AG04449 (cell line): Measurements from ENCODE around the gene ACOX2.
A peak's percentile ranks its signal among the peaks of the same experiment; 100 is the strongest.

Source experiments
- CTCF ChIA-PET: fragments of 350-600 bp; formaldehyde crosslinking; extraction: SDS; loops from one replicate; lab custom pipeline; 2021; ENCODE audit warnings: antibody characterized with exemption; lab: Yijun Ruan, JAX
- POLR2A ChIA-PET: fragments of 400-600, 350-600 bp; formaldehyde crosslinking; extraction: SDS; loops from one replicate; lab custom pipeline; 2020; ENCODE audit warnings: antibody characterized with exemption, inconsistent platforms; lab: Yijun Ruan, JAX
- DNase-seq: peaks from one replicate; pipeline ENCODE4 v3.0.0-alpha.2; 2010; ENCODE audit warnings: low read depth, low spot score
- H3K4me3 ChIP-seq: 2 replicates; pipeline ENCODE4 v1.5.1; 2011; ENCODE audit warnings: low read depth, mild to moderate bottlenecking, control low read depth, low read length
- TF ChIP-seq, protein P1 (sequence below): IDR thresholded peaks from one replicate; pipeline ENCODE4 v1.5.1; 2011; ENCODE audit warnings: mild to moderate bottlenecking, moderate library complexity, low read length, control low read depth, inconsistent platforms; ENCODE audit not compliant: insufficient read depth; ENCODE audit errors: missing control alignments

Gene ACOX2

DNA sequence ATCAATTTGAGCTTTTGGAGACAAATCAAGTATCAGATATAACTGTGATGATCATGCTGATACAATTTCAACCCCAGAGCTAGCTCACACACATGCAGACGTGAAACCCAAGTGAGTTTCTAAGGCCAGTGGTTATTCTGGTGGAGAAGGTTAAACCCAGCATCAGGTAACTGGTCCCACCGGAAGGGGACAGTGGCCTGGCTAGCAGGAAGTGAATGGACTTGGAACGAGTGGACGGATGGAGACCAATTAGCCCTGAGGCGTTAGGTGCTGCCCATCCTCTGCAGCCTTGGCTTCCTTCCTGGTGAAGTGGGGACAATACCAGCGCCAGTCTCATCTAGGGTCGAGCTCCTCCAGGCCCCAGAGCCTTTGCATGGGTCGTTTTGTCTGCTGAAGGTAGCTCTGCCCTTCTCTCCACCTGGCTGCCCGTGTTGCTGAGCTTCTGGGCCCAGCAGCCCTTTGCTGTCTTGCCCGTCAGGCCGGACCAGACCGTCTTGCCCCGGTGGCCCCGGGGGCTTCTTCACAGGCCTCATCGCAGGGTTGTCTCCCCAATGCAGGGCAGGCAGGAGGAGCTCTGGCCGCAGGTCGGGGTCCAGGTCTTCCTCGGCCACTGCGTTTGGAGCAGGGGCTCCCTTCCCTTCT, 46.0 kb downstream of the ACOX2 start:
- CTCF ChIA-PET, result interaction anchor here (0.7 to 4.0 kb wide), 30 partner anchors 9 to 503 kb away, joined by 3 to 37 read pairs (median 6); partner anchors contain the start of genes HTD2, PDHB, PXK and RPP14
- TF ChIP-seq, protein P1, sequence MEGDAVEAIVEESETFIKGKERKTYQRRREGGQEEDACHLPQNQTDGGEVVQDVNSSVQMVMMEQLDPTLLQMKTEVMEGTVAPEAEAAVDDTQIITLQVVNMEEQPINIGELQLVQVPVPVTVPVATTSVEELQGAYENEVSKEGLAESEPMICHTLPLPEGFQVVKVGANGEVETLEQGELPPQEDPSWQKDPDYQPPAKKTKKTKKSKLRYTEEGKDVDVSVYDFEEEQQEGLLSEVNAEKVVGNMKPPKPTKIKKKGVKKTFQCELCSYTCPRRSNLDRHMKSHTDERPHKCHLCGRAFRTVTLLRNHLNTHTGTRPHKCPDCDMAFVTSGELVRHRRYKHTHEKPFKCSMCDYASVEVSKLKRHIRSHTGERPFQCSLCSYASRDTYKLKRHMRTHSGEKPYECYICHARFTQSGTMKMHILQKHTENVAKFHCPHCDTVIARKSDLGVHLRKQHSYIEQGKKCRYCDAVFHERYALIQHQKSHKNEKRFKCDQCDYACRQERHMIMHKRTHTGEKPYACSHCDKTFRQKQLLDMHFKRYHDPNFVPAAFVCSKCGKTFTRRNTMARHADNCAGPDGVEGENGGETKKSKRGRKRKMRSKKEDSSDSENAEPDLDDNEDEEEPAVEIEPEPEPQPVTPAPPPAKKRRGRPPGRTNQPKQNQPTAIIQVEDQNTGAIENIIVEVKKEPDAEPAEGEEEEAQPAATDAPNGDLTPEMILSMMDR, result no peak
- peak overlapping the region; percentile 46; the same call in 1 of the 2 replicates for H3K4me3 ChIP-seq
- DNase-seq, result no peak
- POLR2A ChIA-PET, result interaction anchor here (1.3 kb wide), 1 partner anchor 27 kb away, joined by 4 read pairs; no protein-coding TSS in a partner anchor

DNA sequence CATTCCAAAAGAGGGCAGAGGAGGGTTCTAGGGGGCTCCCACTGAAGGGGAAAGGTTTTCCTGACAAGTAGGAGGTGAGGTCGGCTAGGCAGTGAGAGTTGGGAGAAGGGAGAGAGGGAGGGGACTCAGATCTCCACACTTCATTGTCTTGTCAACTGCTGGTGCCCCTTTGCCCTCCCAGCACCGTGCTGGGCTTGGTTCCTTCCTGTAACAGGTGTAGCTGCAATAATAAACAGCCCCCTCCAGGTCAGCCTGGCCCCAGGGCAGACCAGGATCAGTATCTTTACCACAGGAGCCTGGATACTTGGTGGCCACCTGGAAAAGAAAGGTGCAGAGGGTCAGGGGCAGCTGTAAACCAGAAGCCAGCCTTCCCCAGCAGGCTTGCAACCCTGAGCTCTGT, 48.0 kb downstream of the ACOX2 start:
- ChIA-PET POLR2A (no interaction called here), CTCF (interaction anchor here (1.0 to 4.3 kb wide), 2 partner anchors 18 to 25 kb away, joined by 3 to 13 read pairs; no protein-coding TSS in a partner anchor)
- no peak for DNase-seq
- H3K4me3 ChIP-seq, result no peak overlapping the region
- TF ChIP-seq, protein P1, result no peak

DNA sequence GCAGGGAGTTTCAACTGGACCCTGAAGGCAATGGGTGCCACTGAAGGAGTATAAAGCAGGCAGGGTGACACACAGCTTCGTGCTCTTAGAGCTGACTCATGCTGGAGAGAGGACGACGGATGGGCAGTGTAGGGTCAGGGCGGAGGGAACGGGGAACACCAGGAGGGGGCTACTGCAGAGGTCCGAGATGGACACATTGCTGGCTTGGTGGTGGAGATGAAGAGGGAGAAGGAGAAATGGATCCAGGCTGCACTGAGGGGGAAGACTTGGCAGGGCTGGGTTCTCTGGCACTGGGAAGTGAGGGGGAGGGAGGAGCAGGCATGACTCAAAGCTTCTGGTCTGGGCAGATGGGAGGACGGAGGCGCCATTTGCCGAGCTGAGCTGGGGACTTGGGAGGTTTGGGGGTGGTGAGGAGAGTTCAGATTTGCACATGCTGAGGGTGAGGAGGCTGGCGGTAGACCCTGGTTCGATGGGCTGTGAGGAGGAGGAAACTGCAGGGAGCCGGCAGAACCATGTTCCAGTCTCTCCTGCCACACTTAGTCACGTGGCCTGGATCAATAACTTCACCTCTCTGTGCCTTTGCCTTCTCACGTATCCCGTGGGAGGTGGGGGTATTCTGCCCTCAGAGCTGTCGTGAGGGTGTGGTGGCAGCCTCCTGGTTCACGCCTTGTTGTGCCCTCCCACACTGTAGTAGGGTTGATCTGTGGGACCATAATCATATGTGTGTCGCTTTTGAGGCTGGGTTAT, 49.7 kb downstream of the ACOX2 start:
- ChIA-PET CTCF (interaction anchor here (0.9 to 4.3 kb wide), 5 partner anchors 12 to 63 kb away, joined by 3 to 13 read pairs (median 3); no protein-coding TSS in a partner anchor), POLR2A (interaction anchor here (0.8 kb wide), 1 partner anchor 54 kb away, joined by 3 read pairs; the partner anchor contains the start of gene PDHB)
- TF ChIP-seq, protein P1, result no peak
- no peak overlapping the region for H3K4me3 ChIP-seq
- DNase-seq, result no peak

DNA sequence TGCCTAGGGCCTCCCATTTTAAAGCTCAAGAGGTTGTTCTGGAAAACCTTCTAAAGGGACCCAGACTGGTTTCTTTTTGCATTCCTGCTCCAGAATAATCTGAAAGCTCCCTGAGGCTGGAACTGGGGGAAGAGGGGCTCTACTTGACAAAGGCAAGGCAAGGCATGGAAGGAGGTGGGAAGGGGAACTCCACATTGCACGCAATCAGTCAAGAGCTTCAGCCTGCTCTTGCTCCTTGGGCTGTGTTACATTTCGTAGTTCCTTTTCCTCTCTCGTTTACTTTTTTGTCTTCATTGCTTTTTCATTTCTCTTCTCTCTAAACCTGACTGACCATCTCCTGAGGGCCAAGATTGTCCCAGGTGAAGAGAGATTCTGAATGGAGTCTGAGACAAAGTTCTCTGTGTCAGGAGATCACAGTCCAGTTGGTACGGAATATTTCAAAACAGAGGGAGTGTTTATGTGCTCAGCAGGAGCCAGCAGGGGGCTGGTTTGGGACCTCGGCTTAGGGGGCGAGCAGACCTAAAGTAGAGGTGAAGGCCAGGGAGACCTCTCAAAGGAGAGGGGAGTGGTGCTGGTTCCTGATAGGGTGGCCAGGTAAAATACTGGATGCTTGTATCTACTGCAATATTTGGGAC, 51.1 kb downstream of the ACOX2 start:
- no peak for DNase-seq
- POLR2A ChIA-PET, result no interaction called here
- no peak overlapping the region for H3K4me3 ChIP-seq
- TF ChIP-seq, protein P1, result no peak
- CTCF ChIA-PET, result interaction anchor here (0.9 to 4.3 kb wide), 4 partner anchors 10 to 47 kb away, joined by 3 to 13 read pairs (median 4); no protein-coding TSS in a partner anchor

DNA sequence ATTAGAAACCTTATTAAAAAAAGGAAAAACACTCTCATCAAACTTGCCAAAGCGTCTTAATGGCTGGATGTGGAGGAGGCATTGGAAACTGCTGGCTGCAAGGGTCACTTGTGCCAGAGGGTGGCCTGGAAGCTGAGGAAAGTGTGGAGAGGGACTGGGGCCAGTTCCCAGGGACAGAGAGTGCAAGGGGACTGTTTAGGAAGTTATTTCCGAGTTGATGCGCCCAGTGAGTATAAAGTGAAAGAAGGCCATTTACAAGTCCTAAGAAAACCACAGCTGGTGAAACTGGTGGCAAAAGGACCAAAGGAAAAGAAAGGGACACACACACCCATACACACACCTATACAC, 52.3 kb downstream of the ACOX2 start:
- ChIA-PET CTCF (interaction anchor here (1.1 to 1.7 kb wide), 4 partner anchors 9 to 178 kb away, joined by 3 to 6 read pairs (median 4); partner anchors contain the start of gene HTD2), POLR2A (no interaction called here)
- TF ChIP-seq, protein P1, result no peak

More for the DNA sequence above, 52.3 kb downstream of the ACOX2 start:
- no peak for DNase-seq
- H3K4me3 ChIP-seq, result no peak overlapping the region
